K562 (cell line): ENCODE results near the gene GYPE. TPM values are rescaled to one million over a fixed set of nuclear protein-coding genes. Genes with fewer than 3 reads are reported as not detected.
"Not testable (repeated sequence)": the region's sequence is repeated elsewhere in the genome, so short reads cannot be mapped to it uniquely, and the experiment has no call there.

ENCODE experiments used
- ATAC-seq: fragments of 200-7000 bp; cut with Tn5 transposase; 3 replicates; pipeline ENCODE4 v1.9.1; 2020; ENCODE audit warnings: moderate library complexity
- BruUV-seq: library from RNA; stranded (reverse); fragments of 400-500 nt; replicated peaks from 2 replicates; lab custom pipeline; 2021; lab: Mats Ljungman, UMichigan
- CTCF ChIA-PET: fragments of 300-600 bp; formaldehyde crosslinking; extraction: SDS; loops from one replicate; lab custom pipeline; 2021; ENCODE audit warnings: low intra/inter-chr PET ratio; lab: Yijun Ruan, JAX
- POLR2A ChIA-PET: fragments of 300-600, 350-650 bp; sonication (Branson Sonifier 250); formaldehyde crosslinking; extraction: SDS; loops from one replicate; lab custom pipeline; 2021; ENCODE audit warnings: antibody characterized with exemption, inconsistent platforms; lab: Yijun Ruan, JAX
- DNase-seq, 4 experiments: peaks; one replicate each; pipeline versions ENCODE4 v3.0.0 to v3.0.0-alpha.2; 2011 to 2018; ENCODE audit warnings: low spot score in 3 of 4, mixed read lengths in 3 of 4; ENCODE audit errors: extremely low read depth in 1 of 4
- FAIRE-seq: peaks from 2 replicates; lab custom pipeline; 2011; peaks lifted over from hg19 to GRCh38; lab: Jason Lieb, UNC
- H2AFZ ChIP-seq: 2 replicates; pipeline ENCODE4 v1.6.0; 2011; ENCODE audit warnings: low read depth, low read length, control low read depth, inconsistent platforms
- H3K27ac ChIP-seq: fragments of 200-600 bp; 3 replicates; pipeline ENCODE4 v1.8.0; 2011; ENCODE audit warnings: low read depth, mild to moderate bottlenecking, control low read depth, inconsistent platforms, low read length, moderate library complexity, mixed read lengths; ENCODE audit errors: extremely low read depth
- H3K27me3 ChIP-seq, 2 experiments: fragments of 300-600 bp in 1 of 2; 2 replicates in 1 of 2; 3 replicates in 1 of 2; pipeline versions ENCODE4 v1.6.0 to v1.8.0; 2011; ENCODE audit warnings: inconsistent platforms in 2 of 2, low read length in 2 of 2, mild to moderate bottlenecking in 1 of 2, mixed read lengths in 1 of 2, moderate library complexity in 1 of 2; ENCODE audit not compliant: control insufficient read depth in 2 of 2, insufficient read depth in 2 of 2
- H3K36me3 ChIP-seq: fragments of 300-600 bp; 3 replicates; pipeline ENCODE4 v1.8.0; 2011; ENCODE audit warnings: mild to moderate bottlenecking, low read length, inconsistent platforms; ENCODE audit not compliant: control insufficient read depth, insufficient read depth
- H3K4me1 ChIP-seq, 2 experiments: fragments of 200-600 bp in 1 of 2; replicated peaks in 1 of 2; 2 replicates in 1 of 2; 3 replicates in 1 of 2; pipeline versions ENCODE4 v1.5.1 to v1.8.0; 2011; ENCODE audit warnings: inconsistent platforms in 2 of 2, low read length in 2 of 2, mild to moderate bottlenecking in 1 of 2, mixed read lengths in 1 of 2, moderate library complexity in 1 of 2; ENCODE audit not compliant: control insufficient read depth in 2 of 2, insufficient read depth in 2 of 2
- H3K4me2 ChIP-seq: 2 replicates; pipeline ENCODE4 v1.6.1; 2011; ENCODE audit warnings: low read length, control low read depth, inconsistent platforms, mixed read lengths; ENCODE audit not compliant: insufficient read depth
- H3K4me3 ChIP-seq: fragments of 200-600 bp; sonication (generic), shearing (Covaris generic); 2 replicates; pipeline ENCODE4 v1.5.1; 2016; ENCODE audit warnings: control low read depth, inconsistent platforms
- H3K79me2 ChIP-seq: fragments of 200-600 bp; 3 replicates; pipeline ENCODE4 v1.8.0; 2011; ENCODE audit warnings: low read length, inconsistent platforms; ENCODE audit not compliant: control insufficient read depth, insufficient read depth
- H3K9ac ChIP-seq, 2 experiments: 2 replicates each; pipeline versions ENCODE4 v1.6.0 to v1.6.1; 2011; ENCODE audit warnings: low read depth in 2 of 2, low read length in 2 of 2, control low read depth in 1 of 2, inconsistent platforms in 1 of 2, mild to moderate bottlenecking in 1 of 2, mixed read lengths in 1 of 2; ENCODE audit not compliant: insufficient read depth in 1 of 2
- H3K9me1 ChIP-seq: one replicate; pipeline ENCODE4 v1.6.0; 2011; ENCODE audit warnings: inconsistent platforms, mild to moderate bottlenecking, low read length, moderate library complexity; ENCODE audit not compliant: control insufficient read depth, insufficient read depth
- H3K9me3 ChIP-seq: replicated peaks from 2 replicates; pipeline ENCODE4 v1.5.1; 2011; ENCODE audit warnings: low read depth, low read length, inconsistent platforms; ENCODE audit not compliant: control insufficient read depth, insufficient read depth
- H4K20me1 ChIP-seq: replicated peaks from 2 replicates; pipeline ENCODE4 v1.6.1; 2011; ENCODE audit warnings: low read length, inconsistent platforms, mixed read lengths; ENCODE audit not compliant: control insufficient read depth, insufficient read depth
- MAZ ChIP-seq, 2 experiments: fragments of 450-650 bp in 1 of 2; sonication (generic) in 1 of 2; formaldehyde crosslinking; IDR thresholded peaks in 1 of 2; conservative IDR thresholded peaks in 1 of 2; 2 replicates each; pipeline versions ENCODE4 v1.4.0 to v1.5.0; 2020; ENCODE audit warnings: mild to moderate bottlenecking in 1 of 2, missing genetic modification reagents in 1 of 2
- RAD21 ChIP-seq, 2 experiments: fragments of 250-450 bp in 1 of 2; fragments of 450-650 bp in 1 of 2; sonication (Bioruptor Pico) in 1 of 2; formaldehyde crosslinking in 1 of 2; IDR thresholded peaks in 1 of 2; conservative IDR thresholded peaks in 1 of 2; 2 replicates each; pipeline versions ENCODE4 v1.4.0 to v1.8.0; 2020 to 2022; ENCODE audit warnings: mild to moderate bottlenecking in 2 of 2, moderate library complexity in 1 of 2
- SMC3 ChIP-seq: conservative IDR thresholded peaks from 2 replicates; pipeline ENCODE4 v1.6.1; 2011; ENCODE audit warnings: low read depth, low read length, improper control_type of control experiment; ENCODE audit not compliant: insufficient read depth
- ZNF384 ChIP-seq: IDR thresholded peaks from 2 replicates; pipeline ENCODE4 v1.6.1; 2012; ENCODE audit warnings: low read depth, low read length, improper control_type of control experiment
- WGBS: fragments of 100-300 bp; shearing (Covaris generic); methylation state at CpG from one replicate; pipeline ENCODE4 v1.1.6; 2016; ENCODE audit warnings: low coverage, mixed read lengths; ENCODE audit not compliant: insufficient coverage; ENCODE audit errors: missing lambda C conversion rate; 5-methylcytosine and 5-hydroxymethylcytosine counted together
- in situ Hi-C: fragments of 300-500 bp; cut with MboI; formaldehyde crosslinking; loops from 4 replicates; pipeline ENCODE4 v1.15.0; 2018; ENCODE audit warnings: inconsistent platforms, mixed read lengths
- intact Hi-C: fragments of 100-400 bp; cut with micrococcal nuclease; formaldehyde crosslinking; loops from 2 replicates; pipeline ENCODE4 v1.14.2; 2022
- polyA plus RNA-seq, 8 experiments: library from polyadenylated mRNA; depleted of rRNA in 4 of 8; stranded (reverse) in 5 of 8; unstranded in 3 of 8; fragments of >200 nt; fragmentation: Nextera tagmentation in 2 of 8; fragmentation: Illumina TruSeq in 1 of 8; extraction: Ambion mirVana in 2 of 8; extraction: Trizol in 1 of 8; gene quantifications; 2 replicates each; pipeline versions ENCODE4 v1.2.1 to v1.2.3, GENCODE V29; 2011 to 2014; ENCODE audit warnings: inconsistent platforms in 1 of 8, missing spikeins in 1 of 8
- total RNA-seq, 7 experiments: library from RNA; depleted of rRNA in 6 of 7; stranded (reverse); fragments of >200 nt in 6 of 7; fragmentation: Illumina TruSeq in 2 of 7; extraction: Trizol in 2 of 7; gene quantifications; 2 replicates each; pipeline versions ENCODE4 v1.2.1 to v1.2.3, GENCODE V29; 2011 to 2021; ENCODE audit warnings: low replicate concordance in 1 of 7
- TF ChIP-seq, protein P1 (sequence below), 3 experiments: IDR thresholded peaks in 2 of 3; conservative IDR thresholded peaks in 1 of 3; 2 replicates each; pipeline ENCODE4 v1.5.1; 2011 to 2012; ENCODE audit warnings: low read length in 3 of 3, mild to moderate bottlenecking in 3 of 3, control low read depth in 2 of 3, improper control_type of control experiment in 1 of 3, inconsistent platforms in 1 of 3, low read depth in 1 of 3, mixed read lengths in 1 of 3, moderate library complexity in 1 of 3; ENCODE audit not compliant: insufficient read depth in 2 of 3
- TF ChIP-seq, protein P2 (sequence below), 2 experiments: fragments of 450-650 bp; formaldehyde crosslinking in 1 of 2; IDR thresholded peaks; 2 replicates each; pipeline versions ENCODE4 v1.4.0 to v1.6.1; 2014 to 2020; ENCODE audit warnings: mild to moderate bottlenecking in 2 of 2, borderline replicate concordance in 1 of 2, low read depth in 1 of 2

The GYPE gene
- total and polyA plus RNA-seq, 9 of the 15 experiments (the other 6 are each of a cell fraction or from before 2014, with no cell fraction given) = 16.8 to 108 (median 43.7) TPM

DNA sequence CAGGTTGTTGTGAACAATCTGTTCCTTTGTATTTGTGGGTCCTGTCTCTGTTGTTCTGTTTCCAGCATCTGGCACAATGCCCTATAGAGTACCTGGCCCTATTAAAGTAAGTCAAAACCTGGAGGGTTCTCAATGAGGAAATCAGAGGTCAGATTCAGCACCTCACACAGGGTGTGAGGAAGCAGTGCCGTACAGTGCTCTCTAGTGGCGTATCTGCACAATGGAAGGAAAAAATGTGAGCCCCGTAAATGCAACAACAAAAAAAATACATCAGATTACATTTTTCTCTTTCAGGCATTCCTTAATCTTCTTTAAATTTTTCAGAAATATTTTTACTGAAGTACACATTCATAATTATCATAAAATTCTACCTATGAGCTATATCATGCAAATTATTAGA lies 2.5 kb upstream of the GYPE start:
- H3K4me2 ChIP-seq, FAIRE-seq, H3K9me3 ChIP-seq, H3K9me1 ChIP-seq, H3K27ac ChIP-seq, H4K20me1 ChIP-seq, H3K36me3 ChIP-seq, H3K4me1 ChIP-seq, H3K27me3 ChIP-seq, H2AFZ ChIP-seq, H3K4me3 ChIP-seq, H3K9ac ChIP-seq, BruUV-seq: not testable (repeated sequence)
- ATAC-seq = peak; percentile 55
- POLR2A ChIA-PET = interaction anchor here (0.7 kb wide), 1 partner anchor 260 kb away, joined by 3 read pairs; no protein-coding TSS in a partner anchor
- DNase-seq = peak; percentile 7 to 78 (median 16)
- TF ChIP-seq MAZ (CRISPR knock-in tag; conservative IDR thresholded peaks at IDR 0.05 in 1 of 2, IDR thresholded peaks at IDR 0.05 in 1 of 2) (0 out of 4 replicates have a peak, but pooled peaks of 1 of the 2 experiments have one; percentile 25), SMC3 (peak; percentile 55; the same call in 1 of the 2 replicates), RAD21 (CRISPR knock-in tag; conservative IDR thresholded peaks at IDR 0.05 in 1 of 2, IDR thresholded peaks at IDR 0.05 in 1 of 2) (peak; percentile 46 to 60), ZNF384 (peak; percentile 58)
- TF ChIP-seq, protein P1, sequence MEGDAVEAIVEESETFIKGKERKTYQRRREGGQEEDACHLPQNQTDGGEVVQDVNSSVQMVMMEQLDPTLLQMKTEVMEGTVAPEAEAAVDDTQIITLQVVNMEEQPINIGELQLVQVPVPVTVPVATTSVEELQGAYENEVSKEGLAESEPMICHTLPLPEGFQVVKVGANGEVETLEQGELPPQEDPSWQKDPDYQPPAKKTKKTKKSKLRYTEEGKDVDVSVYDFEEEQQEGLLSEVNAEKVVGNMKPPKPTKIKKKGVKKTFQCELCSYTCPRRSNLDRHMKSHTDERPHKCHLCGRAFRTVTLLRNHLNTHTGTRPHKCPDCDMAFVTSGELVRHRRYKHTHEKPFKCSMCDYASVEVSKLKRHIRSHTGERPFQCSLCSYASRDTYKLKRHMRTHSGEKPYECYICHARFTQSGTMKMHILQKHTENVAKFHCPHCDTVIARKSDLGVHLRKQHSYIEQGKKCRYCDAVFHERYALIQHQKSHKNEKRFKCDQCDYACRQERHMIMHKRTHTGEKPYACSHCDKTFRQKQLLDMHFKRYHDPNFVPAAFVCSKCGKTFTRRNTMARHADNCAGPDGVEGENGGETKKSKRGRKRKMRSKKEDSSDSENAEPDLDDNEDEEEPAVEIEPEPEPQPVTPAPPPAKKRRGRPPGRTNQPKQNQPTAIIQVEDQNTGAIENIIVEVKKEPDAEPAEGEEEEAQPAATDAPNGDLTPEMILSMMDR (IDR thresholded peaks at IDR 0.05 in 2 of 3, conservative IDR thresholded peaks at IDR 0.05 in 1 of 3; ENCODE audit: insufficient read depth in 2 of 3, low read depth in 1 of 3, low read length in 3 of 3) = peak; percentile 49 to 74 (median 61)
- TF ChIP-seq, protein P2, sequence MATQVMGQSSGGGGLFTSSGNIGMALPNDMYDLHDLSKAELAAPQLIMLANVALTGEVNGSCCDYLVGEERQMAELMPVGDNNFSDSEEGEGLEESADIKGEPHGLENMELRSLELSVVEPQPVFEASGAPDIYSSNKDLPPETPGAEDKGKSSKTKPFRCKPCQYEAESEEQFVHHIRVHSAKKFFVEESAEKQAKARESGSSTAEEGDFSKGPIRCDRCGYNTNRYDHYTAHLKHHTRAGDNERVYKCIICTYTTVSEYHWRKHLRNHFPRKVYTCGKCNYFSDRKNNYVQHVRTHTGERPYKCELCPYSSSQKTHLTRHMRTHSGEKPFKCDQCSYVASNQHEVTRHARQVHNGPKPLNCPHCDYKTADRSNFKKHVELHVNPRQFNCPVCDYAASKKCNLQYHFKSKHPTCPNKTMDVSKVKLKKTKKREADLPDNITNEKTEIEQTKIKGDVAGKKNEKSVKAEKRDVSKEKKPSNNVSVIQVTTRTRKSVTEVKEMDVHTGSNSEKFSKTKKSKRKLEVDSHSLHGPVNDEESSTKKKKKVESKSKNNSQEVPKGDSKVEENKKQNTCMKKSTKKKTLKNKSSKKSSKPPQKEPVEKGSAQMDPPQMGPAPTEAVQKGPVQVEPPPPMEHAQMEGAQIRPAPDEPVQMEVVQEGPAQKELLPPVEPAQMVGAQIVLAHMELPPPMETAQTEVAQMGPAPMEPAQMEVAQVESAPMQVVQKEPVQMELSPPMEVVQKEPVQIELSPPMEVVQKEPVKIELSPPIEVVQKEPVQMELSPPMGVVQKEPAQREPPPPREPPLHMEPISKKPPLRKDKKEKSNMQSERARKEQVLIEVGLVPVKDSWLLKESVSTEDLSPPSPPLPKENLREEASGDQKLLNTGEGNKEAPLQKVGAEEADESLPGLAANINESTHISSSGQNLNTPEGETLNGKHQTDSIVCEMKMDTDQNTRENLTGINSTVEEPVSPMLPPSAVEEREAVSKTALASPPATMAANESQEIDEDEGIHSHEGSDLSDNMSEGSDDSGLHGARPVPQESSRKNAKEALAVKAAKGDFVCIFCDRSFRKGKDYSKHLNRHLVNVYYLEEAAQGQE (IDR thresholded peaks at IDR 0.05; ENCODE audit: borderline replicate concordance) = peak; percentile 57; the same call in 1 of the 2 replicates
- TF ChIP-seq, protein P2 (CRISPR knock-in tag; IDR thresholded peaks at IDR 0.05; ENCODE audit: low read depth) = not testable (repeated sequence)
- CTCF ChIA-PET = interaction anchor here (1.6 kb wide), 1 partner anchor 134 kb away, joined by 9 read pairs; no protein-coding TSS in a partner anchor
- H3K79me2 ChIP-seq = peaks cover 46% of the 10 kb centered on the region
- 3% methylated on average over 3 of the region's 3 CpGs for WGBS
- in situ Hi-C loops = loop anchor here (5.0 to 25.0 kb wide), 3 partner anchors 114 to 234 kb away; partner anchors contain the start of gene GYPA
- intact Hi-C loops = loop anchor here (1.0 to 10.0 kb wide), 4 partner anchors 53 to 134 kb away; partner anchors contain the start of gene GYPB
